NT2/D1 (cell line): Measurements from ENCODE around the gene TLCD3B.
"Not testable (repeated sequence)": the region's sequence is repeated elsewhere in the genome, so short reads cannot be mapped to it uniquely, and the experiment has no call there.

ENCODE experiments used
- SUZ12 ChIP-seq: IDR thresholded peaks from 2 replicates; pipeline ENCODE4 v1.6.1; 2011; ENCODE audit not compliant: insufficient read length, insufficient read depth; ENCODE audit errors: extremely low read depth
- YY1 ChIP-seq: IDR thresholded peaks from 2 replicates; pipeline ENCODE4 v1.6.1; 2011; ENCODE audit not compliant: insufficient read length, insufficient read depth
- ZNF274 ChIP-seq: IDR thresholded peaks from 2 replicates; pipeline ENCODE4 v1.6.1; 2011; ENCODE audit warnings: mild to moderate bottlenecking, low read depth, low read length

DNA sequence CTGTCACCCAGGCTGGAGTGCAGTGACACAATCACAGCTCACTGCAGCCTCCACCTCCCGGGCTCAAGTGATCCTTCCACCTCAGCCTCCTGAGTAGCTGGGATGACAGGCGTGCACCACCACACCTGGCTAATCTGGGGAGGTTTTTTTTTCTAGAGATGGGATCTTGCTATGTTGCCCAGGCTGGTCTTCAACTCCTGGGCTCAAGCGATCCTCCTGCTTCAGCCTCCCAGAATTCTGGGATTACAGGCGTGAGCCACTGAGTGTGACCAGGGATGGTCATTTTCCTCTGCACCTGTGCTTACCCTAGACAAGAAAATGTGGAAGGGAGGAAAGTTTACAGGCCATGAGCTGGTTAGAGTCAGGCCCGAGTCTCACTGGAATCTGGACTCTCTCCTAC, 9.6 kb upstream of the TLCD3B start:
- not testable (repeated sequence) for TF ChIP-seq YY1, ZNF274, SUZ12
